ENCODE data around the gene MCRIP2. TPM values are rescaled to one million over a fixed set of nuclear protein-coding genes. Genes with fewer than 3 reads are reported as not detected.

Gene MCRIP2
- total and polyA plus RNA-seq, 2 of the 8 experiments (the other 6 are each of a cell fraction or from before 2014, with no cell fraction given), result 45.4 to 75.5 TPM

GRCh38 chr16:620700-621525, 20.7 kb upstream of the MCRIP2 start:
- TF ChIP-seq JUND (IDR thresholded peaks at IDR 0.05; ENCODE audit: low read length) (no peak), BCL11A (IDR thresholded peaks at IDR 0.05; ENCODE audit: low read depth in 2 of 2, low read length in 2 of 2) (no peak), GTF2F1 (IDR thresholded peaks at IDR 0.05; ENCODE audit: borderline replicate concordance, low read depth, low read length) (no peak), E2F6 (IDR thresholded peaks at IDR 0.05) (no peak), POU5F1 (IDR thresholded peaks at IDR 0.05; ENCODE audit: low read depth, low read length) (no peak), JUN (IDR thresholded peaks at IDR 0.05; ENCODE audit: low read depth, low read length) (no peak), FOSL1 (IDR thresholded peaks at IDR 0.05; ENCODE audit: insufficient read depth, low read depth, low read length) (no peak), SAP30 (IDR thresholded peaks at IDR 0.05; ENCODE audit: insufficient read depth, insufficient replicate concordance, low read length) (no peak), ATF2 (IDR thresholded peaks at IDR 0.05; ENCODE audit: low read length) (no peak)
- Histone ChIP-seq H3K4me2 (ENCODE audit: insufficient read depth in 1 of 2, low read depth in 2 of 2, low read length in 2 of 2) (no peak overlapping the region), H3K36me3 (ENCODE audit: control insufficient read depth in 2 of 4, insufficient read depth in 4 of 4, low read length in 3 of 4) (peaks cover 0 to 1% (median 0%) of the 10 kb centered on the region in 4 experiments; a peak in 1 of 8 replicates), H3K27me3 (replicated peaks in 1 of 4; ENCODE audit: control insufficient read depth in 3 of 4, extremely low read depth in 1 of 4, insufficient read depth in 3 of 4, low read length in 3 of 4) (no peaks in the 10 kb centered on the region), H3K9ac (replicated peaks in 1 of 4; ENCODE audit: extremely low read depth in 1 of 4, low read depth in 3 of 4, low read length in 3 of 4) (no peak overlapping the region), H3K79me1 (ENCODE audit: low read depth, low read length) (peaks cover 10% of the 10 kb centered on the region), H2BK120ac (replicated peaks; ENCODE audit: low read depth, low read length) (no peak overlapping the region), H2AFZ (ENCODE audit: low read length) (no peak overlapping the region), H3K56ac (replicated peaks; ENCODE audit: insufficient read length, low read depth, low read length) (no peak overlapping the region), H3K4ac (replicated peaks; ENCODE audit: insufficient read length, low read depth, low read length) (no peak overlapping the region), H2BK12ac (ENCODE audit: low read depth, low read length) (no peak overlapping the region), H3K23ac (ENCODE audit: insufficient read length) (no peak overlapping the region), H3K14ac (ENCODE audit: insufficient read length) (no peak overlapping the region), H2BK20ac (ENCODE audit: low read length) (no peak overlapping the region), H3K4me3 (ENCODE audit: extremely low read depth in 1 of 4, insufficient read depth in 2 of 4, low read depth in 3 of 4, low read length in 4 of 4) (no peak overlapping the region), H4K5ac (ENCODE audit: insufficient read length, low read depth, low read length) (no peak overlapping the region), H3K79me2 (ENCODE audit: control insufficient read depth in 1 of 2, insufficient read depth in 2 of 2, low read length in 2 of 2) (no peaks in the 10 kb centered on the region), H2AK5ac (ENCODE audit: low read depth, low read length) (no peak overlapping the region), H3K27ac (ENCODE audit: low read depth, low read length) (no peak overlapping the region), H3K9me3 (ENCODE audit: insufficient read depth in 2 of 2, low read depth in 1 of 2, low read length in 1 of 2) (no peaks in the 10 kb centered on the region), H4K20me1 (replicated peaks in 1 of 2; ENCODE audit: control insufficient read depth in 1 of 2, insufficient read depth in 2 of 2, low read length in 2 of 2) (peaks cover 4 to 5% of the 10 kb centered on the region in 2 experiments), H2BK5ac (ENCODE audit: low read depth, low read length) (no peak overlapping the region), H4K91ac (replicated peaks; ENCODE audit: insufficient read length, low read length) (no peak overlapping the region), H3K23me2 (ENCODE audit: low read depth, low read length) (no peaks in the 10 kb centered on the region), H2BK15ac (ENCODE audit: low read length) (no peak overlapping the region), H4K8ac (ENCODE audit: extremely low read depth, insufficient read depth, low read length) (no peak overlapping the region), H3K4me1 (replicated peaks in 1 of 4; ENCODE audit: control insufficient read depth in 3 of 4, insufficient read depth in 4 of 4, low read length in 3 of 4) (peaks cover 0 to 14% (median 5%) of the 10 kb centered on the region in 4 experiments; a peak in 5 of 7 replicates), H3K18ac (ENCODE audit: extremely low read depth, low read length) (no peak overlapping the region)
- DNase-seq (ENCODE audit: low read depth in 1 of 2, low spot score in 2 of 2), result no peak
- WGBS, 2 experiments (ENCODE audit: extremely low coverage in 1 of 2, insufficient coverage in 1 of 2, insufficient read length in 1 of 2, insufficient replicate concordance in 2 of 2, low coverage in 1 of 2, low lambda C conversion rate in 2 of 2, missing lambda C conversion rate in 1 of 2), result 95% methylated on average over 24 of the region's 41 CpGs; no CpG with 5 or more reads in 1 of the 2 experiments
- CTCF ChIA-PET (ENCODE audit: partially characterized antibody), result interaction anchor here (0.8 to 4.1 kb wide), 11 partner anchors 10 to 42 kb away, joined by 3 to 29 read pairs (median 5); partner anchors contain the start of gene WFIKKN1
- POLR2A ChIA-PET (ENCODE audit: partially characterized antibody), result interaction anchor here (0.6 to 1.8 kb wide), 6 partner anchors 10 to 54 kb away, joined by 3 to 11 read pairs (median 5); partner anchors contain the start of genes METTL26, RHBDL1 and WFIKKN1
- no peak for FAIRE-seq

Data from H1 (cell line).